Prostate gland (tissue), 2 donors: Measurements from ENCODE around the gene FHIT. TPM values are rescaled to one million over a fixed set of nuclear protein-coding genes. Genes with fewer than 3 reads are reported as not detected.

Source experiments
- DNase-seq: peaks from one replicate; pipeline ENCODE4 v3.0.0-alpha.2; 2019; ENCODE audit warnings: low spot score
- H3K27ac ChIP-seq, 2 donors: fragments of 200-600 bp; sonication (generic); 2 replicates each; pipeline ENCODE4 v1.5.1; 2017 to 2019
- H3K27me3 ChIP-seq: fragments of 200-600 bp; sonication (generic); replicated peaks from 2 replicates; pipeline ENCODE4 v1.5.1; 2019; ENCODE audit not compliant: insufficient read depth
- H3K36me3 ChIP-seq, 2 donors: fragments of 200-600 bp; sonication (generic); 1 replicate in 1 of 2; 2 replicates in 1 of 2; pipeline versions ENCODE4 v1.5.1 to v1.8.1; 2017 to 2019
- H3K4me1 ChIP-seq: fragments of 200-600 bp; sonication (generic); replicated peaks from 2 replicates; pipeline ENCODE4 v1.5.1; 2019
- H3K4me3 ChIP-seq, 2 donors: fragments of 200-600 bp; sonication (generic); 2 replicates each; pipeline ENCODE4 v1.5.1; 2017 to 2019
- H3K9me3 ChIP-seq: fragments of 200-600 bp; sonication (generic); 2 replicates; pipeline ENCODE4 v1.5.1; 2017
- POLR2A ChIP-seq: fragments of 450-650 bp; IDR thresholded peaks from one replicate; pipeline ENCODE4 v1.6.1; 2016; ENCODE audit warnings: antibody characterized with exemption, mild to moderate bottlenecking
- POLR2AphosphoS5 ChIP-seq: sonication (generic); formaldehyde crosslinking; IDR thresholded peaks from one replicate; pipeline ENCODE4 v1.6.1; 2017; ENCODE audit warnings: antibody characterized with exemption
- WGBS: methylation state at CpG from one replicate; pipeline ENCODE4 v1.1.5; 2018; 5-methylcytosine and 5-hydroxymethylcytosine counted together
- intact Hi-C: fragments of 100-400 bp; cut with DNase I; formaldehyde crosslinking; loops from one replicate; pipeline ENCODE4 v1.14.2; 2022
- total RNA-seq, 2 donors: library from RNA; depleted of rRNA; stranded (reverse); fragments of >200 nt; gene quantifications; one replicate each; pipeline ENCODE4 v1.1.0, GENCODE V29; 2016
- TF ChIP-seq, protein P1 (sequence below), 4 experiments: fragments of 200-600 bp in 2 of 4; fragments of 450-650 bp in 2 of 4; sonication (generic) in 2 of 4; IDR thresholded peaks; 1 replicate in 3 of 4; 2 replicates in 1 of 4; pipeline ENCODE4 v1.5.1; 2016 to 2019; ENCODE audit warnings: antibody characterized with exemption in 4 of 4, mild to moderate bottlenecking in 2 of 4, moderate library complexity in 2 of 4

FHIT gene
- total RNA-seq, 2 donors from 2014 or later = 6.4 to 10.4 TPM

DNA sequence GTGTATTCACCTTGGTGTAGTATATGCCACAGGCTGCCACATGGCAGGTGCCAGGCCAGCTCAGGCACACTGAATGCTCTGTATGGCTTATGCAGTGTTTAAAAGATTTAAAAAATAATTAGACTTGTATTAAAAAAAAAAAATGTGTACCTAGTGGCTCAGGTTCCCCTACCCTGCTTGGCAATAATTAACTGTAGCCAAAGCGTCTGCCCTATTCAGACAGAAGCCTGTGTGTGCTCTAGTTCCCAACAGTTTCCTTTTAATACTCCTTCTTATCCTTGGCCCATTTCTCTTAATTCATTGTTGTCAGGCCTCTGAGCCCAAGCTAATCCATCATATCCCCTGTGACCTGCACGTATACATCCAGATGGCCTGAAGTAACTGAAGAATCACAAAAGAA is 1449.2 kb downstream of the FHIT start:
- Histone ChIP-seq H3K4me3 (no peak overlapping the region), H3K9me3 (no peaks in the 10 kb centered on the region), H3K4me1 (no peaks in the 10 kb centered on the region), H3K36me3 (no peaks in the 10 kb centered on the region), H3K27me3 (no peaks in the 10 kb centered on the region), H3K27ac (no peak overlapping the region)
- intact Hi-C loops = no loop called here
- WGBS = 88% methylated on average over 2 of the region's 2 CpGs
- no peak for DNase-seq
- TF ChIP-seq POLR2AphosphoS5 (no peak), POLR2A (no peak)
- TF ChIP-seq, protein P1, sequence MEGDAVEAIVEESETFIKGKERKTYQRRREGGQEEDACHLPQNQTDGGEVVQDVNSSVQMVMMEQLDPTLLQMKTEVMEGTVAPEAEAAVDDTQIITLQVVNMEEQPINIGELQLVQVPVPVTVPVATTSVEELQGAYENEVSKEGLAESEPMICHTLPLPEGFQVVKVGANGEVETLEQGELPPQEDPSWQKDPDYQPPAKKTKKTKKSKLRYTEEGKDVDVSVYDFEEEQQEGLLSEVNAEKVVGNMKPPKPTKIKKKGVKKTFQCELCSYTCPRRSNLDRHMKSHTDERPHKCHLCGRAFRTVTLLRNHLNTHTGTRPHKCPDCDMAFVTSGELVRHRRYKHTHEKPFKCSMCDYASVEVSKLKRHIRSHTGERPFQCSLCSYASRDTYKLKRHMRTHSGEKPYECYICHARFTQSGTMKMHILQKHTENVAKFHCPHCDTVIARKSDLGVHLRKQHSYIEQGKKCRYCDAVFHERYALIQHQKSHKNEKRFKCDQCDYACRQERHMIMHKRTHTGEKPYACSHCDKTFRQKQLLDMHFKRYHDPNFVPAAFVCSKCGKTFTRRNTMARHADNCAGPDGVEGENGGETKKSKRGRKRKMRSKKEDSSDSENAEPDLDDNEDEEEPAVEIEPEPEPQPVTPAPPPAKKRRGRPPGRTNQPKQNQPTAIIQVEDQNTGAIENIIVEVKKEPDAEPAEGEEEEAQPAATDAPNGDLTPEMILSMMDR (IDR thresholded peaks at IDR 0.05) = no peak

DNA sequence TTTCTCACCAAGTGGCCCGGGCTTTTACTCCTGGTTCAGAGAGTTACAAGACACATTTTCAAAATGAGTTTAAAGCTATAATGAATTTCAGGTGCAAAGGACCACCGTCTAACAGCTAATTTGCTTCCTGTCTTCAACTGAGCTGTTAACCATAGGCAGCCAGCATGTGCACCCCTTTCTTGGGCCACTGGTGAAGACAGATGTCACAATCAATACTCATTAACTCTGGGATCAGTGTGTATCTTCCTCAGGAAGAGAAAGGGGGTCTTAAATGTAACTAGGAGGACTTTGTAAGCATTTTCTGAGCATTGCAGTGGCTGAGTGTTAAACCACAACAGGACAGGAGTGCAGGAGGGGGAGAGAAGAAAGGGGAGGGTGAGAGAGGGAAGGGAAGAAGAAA is 1450.8 kb downstream of the FHIT start:
- TF ChIP-seq POLR2A = no peak
- TF ChIP-seq, protein P1 (IDR thresholded peaks at IDR 0.05) = no peak
- TF ChIP-seq POLR2AphosphoS5 = no peak
- no peak for DNase-seq
- no peak overlapping the region for H3K27ac ChIP-seq
- no peak overlapping the region for H3K4me3 ChIP-seq
- intact Hi-C loops = no loop called here
- H3K36me3 ChIP-seq = no peaks in the 10 kb centered on the region
- H3K4me1 ChIP-seq = no peaks in the 10 kb centered on the region
- WGBS = 20% methylated on average over 2 of the region's 2 CpGs
- H3K27me3 ChIP-seq = no peaks in the 10 kb centered on the region
- no peaks in the 10 kb centered on the region for H3K9me3 ChIP-seq

DNA sequence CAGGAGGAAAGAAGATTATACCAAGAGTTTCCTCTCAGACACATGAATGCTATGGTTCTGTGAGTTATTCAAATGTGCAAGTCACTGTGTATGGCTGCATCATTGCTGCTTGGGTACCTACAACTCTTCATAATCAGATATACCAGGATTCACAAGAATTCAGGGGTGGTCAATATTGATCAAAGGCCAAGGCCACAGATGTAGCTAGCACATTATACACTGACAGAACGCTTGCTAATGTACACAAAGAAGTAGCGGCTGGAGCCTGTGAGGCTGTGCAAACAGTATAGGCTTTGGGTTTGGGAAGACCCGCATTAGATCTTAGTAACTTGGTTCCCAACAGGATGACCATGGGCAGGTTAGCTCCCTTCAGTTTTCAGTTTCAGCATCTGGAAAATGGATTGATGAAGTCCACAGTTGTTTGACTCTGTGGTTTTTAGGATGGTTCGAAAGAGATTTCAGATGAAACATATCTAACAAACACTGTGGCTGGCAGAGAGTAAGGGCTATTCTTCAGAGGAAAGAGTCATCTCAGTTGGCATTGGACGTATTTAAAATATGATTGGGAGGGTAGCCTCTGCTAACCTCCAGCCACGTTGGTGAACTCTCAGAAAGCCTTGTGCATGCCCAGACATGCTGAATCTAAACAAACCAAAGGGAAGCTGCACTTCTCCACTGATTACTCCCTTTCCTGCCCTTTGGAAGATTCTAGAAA is 1452.7 kb downstream of the FHIT start:
- TF ChIP-seq POLR2AphosphoS5 (no peak), POLR2A (no peak)
- TF ChIP-seq, protein P1 (IDR thresholded peaks at IDR 0.05) = no peak
- Histone ChIP-seq H3K4me3 (no peak overlapping the region), H3K9me3 (no peaks in the 10 kb centered on the region), H3K4me1 (no peaks in the 10 kb centered on the region), H3K27me3 (no peaks in the 10 kb centered on the region), H3K36me3 (no peaks in the 10 kb centered on the region), H3K27ac (no peak overlapping the region)
- intact Hi-C loops = no loop called here
- no peak for DNase-seq
- 84% methylated on average over 6 of the region's 6 CpGs for WGBS

DNA sequence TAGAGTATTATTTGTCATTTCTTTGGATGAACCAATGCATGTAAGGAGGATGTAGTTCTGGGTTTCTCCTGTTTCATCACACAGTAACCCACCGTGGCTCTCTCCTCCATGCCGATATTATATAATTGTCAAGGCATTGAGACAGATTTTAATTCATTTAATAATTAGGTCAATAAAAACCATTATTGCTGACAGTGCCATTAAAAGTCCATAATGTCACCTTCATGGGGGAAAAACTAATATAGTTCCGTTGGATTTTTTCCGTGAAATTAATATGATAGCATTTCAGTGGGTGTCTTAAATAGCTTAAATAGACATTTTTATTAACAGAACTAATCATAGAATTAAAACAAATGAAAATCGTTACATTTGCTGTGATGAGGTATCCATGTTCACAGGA is 1453.7 kb downstream of the FHIT start:
- Histone ChIP-seq H3K27ac (no peak overlapping the region), H3K36me3 (no peaks in the 10 kb centered on the region), H3K9me3 (no peaks in the 10 kb centered on the region), H3K4me3 (no peak overlapping the region), H3K4me1 (no peaks in the 10 kb centered on the region), H3K27me3 (no peaks in the 10 kb centered on the region)
- intact Hi-C loops = no loop called here
- WGBS = 88% methylated on average over 5 of the region's 5 CpGs
- TF ChIP-seq POLR2A = no peak
- no peak for DNase-seq

DNA sequence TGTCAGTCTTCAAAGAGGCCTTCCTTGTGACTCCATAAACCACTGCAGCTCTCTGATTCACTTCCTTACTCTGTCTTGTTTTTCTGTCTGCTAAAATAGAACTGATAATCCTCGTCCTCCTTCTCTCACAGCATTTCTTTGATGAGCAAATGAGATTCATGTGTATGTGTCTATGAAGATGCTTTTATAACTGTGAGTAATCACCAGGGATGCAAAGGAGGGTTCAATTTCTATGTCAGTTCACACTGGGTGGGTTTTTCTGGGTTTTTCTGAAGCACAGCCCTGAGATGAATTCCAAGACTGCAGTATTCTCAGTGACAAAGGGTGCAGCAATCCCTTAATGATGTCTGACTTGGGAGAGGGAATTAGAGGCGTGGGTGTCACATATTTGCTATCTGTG is 1454.8 kb downstream of the FHIT start:
- no peak for TF ChIP-seq POLR2AphosphoS5
- TF ChIP-seq, protein P1 (IDR thresholded peaks at IDR 0.05) = no peak
- no peak for TF ChIP-seq POLR2A
- Histone ChIP-seq H3K9me3 (no peaks in the 10 kb centered on the region), H3K36me3 (no peaks in the 10 kb centered on the region), H3K27ac (no peak overlapping the region), H3K4me1 (no peaks in the 10 kb centered on the region), H3K4me3 (no peak overlapping the region), H3K27me3 (no peaks in the 10 kb centered on the region)
- intact Hi-C loops = no loop called here
- 85% methylated on average over 2 of the region's 2 CpGs for WGBS
- DNase-seq = no peak
